Glutamatergic neuron (in vitro differentiated cells): Measurements from ENCODE around the gene NFIA. TPM values are rescaled to one million over a fixed set of nuclear protein-coding genes. Genes with fewer than 3 reads are reported as not detected.

Source experiments
- DNase-seq: peaks from one replicate; pipeline ENCODE4 v3.0.0; 2022
- H3K27ac Mint-ChIP-seq: one replicate; pipeline ENCODE4 v1.8.0; 2020; ENCODE audit warnings: mild to moderate bottlenecking, mixed read lengths, inconsistent platforms; ENCODE audit not compliant: unreplicated experiment
- H3K27me3 Mint-ChIP-seq: one replicate; pipeline ENCODE4 v1.8.0; 2020; ENCODE audit warnings: mild to moderate bottlenecking, moderate library complexity, mixed read lengths, inconsistent platforms; ENCODE audit not compliant: unreplicated experiment
- H3K36me3 Mint-ChIP-seq: one replicate; pipeline ENCODE4 v1.8.0; 2020; ENCODE audit warnings: mild to moderate bottlenecking, mixed read lengths, inconsistent platforms; ENCODE audit not compliant: unreplicated experiment
- H3K4me1 Mint-ChIP-seq: one replicate; pipeline ENCODE4 v1.8.0; 2020; ENCODE audit warnings: mild to moderate bottlenecking, low read depth, mixed read lengths, inconsistent platforms; ENCODE audit not compliant: unreplicated experiment
- H3K4me3 Mint-ChIP-seq: one replicate; pipeline ENCODE4 v1.8.0; 2020; ENCODE audit warnings: mild to moderate bottlenecking, mixed read lengths, inconsistent platforms; ENCODE audit not compliant: unreplicated experiment
- H3K9me3 Mint-ChIP-seq: one replicate; pipeline ENCODE4 v1.8.0; 2020; ENCODE audit warnings: mild to moderate bottlenecking, moderate library complexity, mixed read lengths, inconsistent platforms; ENCODE audit not compliant: unreplicated experiment
- total RNA-seq: library from RNA; stranded (reverse); fragmentation: NEBNext Ultra II Directional; extraction: Animal tissue kit (Norgen Biotek cat#: 25700); gene quantifications from one replicate; pipeline ENCODE4 v1.2.1, GENCODE V29; 2021; ENCODE audit not compliant: unreplicated experiment
- TF ChIP-seq, protein P1 (sequence below): fragments of 200-600 bp; sonication (generic); IDR thresholded peaks from one replicate; pipeline ENCODE4 v1.5.0; 2021; ENCODE audit not compliant: partially characterized antibody, unreplicated experiment

The NFIA gene
- total RNA-seq, 1 donor from 2014 or later = 16.4 TPM

GRCh38 chr1:61254634-61255357 lies 172.4 kb downstream of the NFIA start:
- no peaks in the 10 kb centered on the region for H3K9me3 Mint-ChIP-seq
- peak overlapping the region; percentile 67 for H3K27ac Mint-ChIP-seq
- H3K4me3 Mint-ChIP-seq = peak overlapping the region; percentile 82
- H3K4me1 Mint-ChIP-seq = peaks cover 51% of the 10 kb centered on the region
- DNase-seq = no peak
- H3K27me3 Mint-ChIP-seq = no peaks in the 10 kb centered on the region
- TF ChIP-seq, protein P1, sequence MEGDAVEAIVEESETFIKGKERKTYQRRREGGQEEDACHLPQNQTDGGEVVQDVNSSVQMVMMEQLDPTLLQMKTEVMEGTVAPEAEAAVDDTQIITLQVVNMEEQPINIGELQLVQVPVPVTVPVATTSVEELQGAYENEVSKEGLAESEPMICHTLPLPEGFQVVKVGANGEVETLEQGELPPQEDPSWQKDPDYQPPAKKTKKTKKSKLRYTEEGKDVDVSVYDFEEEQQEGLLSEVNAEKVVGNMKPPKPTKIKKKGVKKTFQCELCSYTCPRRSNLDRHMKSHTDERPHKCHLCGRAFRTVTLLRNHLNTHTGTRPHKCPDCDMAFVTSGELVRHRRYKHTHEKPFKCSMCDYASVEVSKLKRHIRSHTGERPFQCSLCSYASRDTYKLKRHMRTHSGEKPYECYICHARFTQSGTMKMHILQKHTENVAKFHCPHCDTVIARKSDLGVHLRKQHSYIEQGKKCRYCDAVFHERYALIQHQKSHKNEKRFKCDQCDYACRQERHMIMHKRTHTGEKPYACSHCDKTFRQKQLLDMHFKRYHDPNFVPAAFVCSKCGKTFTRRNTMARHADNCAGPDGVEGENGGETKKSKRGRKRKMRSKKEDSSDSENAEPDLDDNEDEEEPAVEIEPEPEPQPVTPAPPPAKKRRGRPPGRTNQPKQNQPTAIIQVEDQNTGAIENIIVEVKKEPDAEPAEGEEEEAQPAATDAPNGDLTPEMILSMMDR = no peak
- H3K36me3 Mint-ChIP-seq = no peaks in the 10 kb centered on the region

- no peaks in the 10 kb centered on the region for H3K36me3 Mint-ChIP-seq
- no peaks in the 10 kb centered on the region for H3K27me3 Mint-ChIP-seq
- H3K9me3 Mint-ChIP-seq = no peaks in the 10 kb centered on the region
- DNase-seq = no peak
- no peak overlapping the region for H3K4me3 Mint-ChIP-seq
- TF ChIP-seq, protein P1 = no peak
- H3K4me1 Mint-ChIP-seq = peaks cover 49% of the 10 kb centered on the region
- H3K27ac Mint-ChIP-seq = peak overlapping the region; percentile 67
These were observed 173.0 kb downstream of the NFIA start for GRCh38 chr1:61255358-61255703.

DNA sequence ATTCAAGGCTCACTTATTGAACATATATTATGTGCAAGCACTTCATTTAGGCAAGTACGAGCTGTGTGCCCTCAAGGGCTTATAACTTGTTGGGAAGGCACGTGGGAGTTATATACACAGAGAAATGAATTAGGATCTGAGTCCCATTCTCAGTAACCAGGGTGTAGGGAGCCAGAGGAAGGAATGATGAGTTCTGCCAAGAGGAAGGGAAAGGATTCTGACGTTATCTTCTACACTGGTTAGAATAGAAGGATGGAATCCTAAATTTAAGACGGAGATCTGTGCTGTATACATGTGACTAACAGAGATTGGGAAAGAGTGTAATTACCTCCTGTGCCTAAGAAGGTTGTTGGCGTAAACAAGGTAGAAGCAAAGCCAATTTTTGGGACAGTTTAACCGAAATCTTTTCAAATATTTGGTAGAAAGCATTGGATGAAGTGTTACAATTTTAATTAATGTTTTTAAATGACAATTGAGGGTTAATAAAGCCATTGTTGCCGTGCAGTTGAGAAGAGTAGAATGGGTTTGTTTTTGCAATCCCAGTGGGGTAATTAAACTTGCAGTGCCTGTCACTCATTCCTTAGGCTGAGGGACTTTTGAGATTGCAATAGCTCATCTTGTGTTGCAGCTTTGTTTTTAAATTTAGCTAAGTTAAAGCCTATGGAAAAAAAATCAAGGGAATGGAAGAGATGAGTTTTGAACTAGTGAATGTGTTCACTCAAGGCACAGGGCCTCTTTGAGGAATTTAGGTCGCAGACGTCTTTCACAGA lies 177.2 kb downstream of the NFIA start:
- Mint-ChIP-seq H3K9me3 (no peaks in the 10 kb centered on the region), H3K27me3 (no peaks in the 10 kb centered on the region), H3K27ac (no peak overlapping the region), H3K4me1 (peaks cover 26% of the 10 kb centered on the region), H3K4me3 (no peak overlapping the region), H3K36me3 (peaks cover under 1% of the 10 kb centered on the region)
- no peak for DNase-seq
- TF ChIP-seq, protein P1 = no peak

DNA sequence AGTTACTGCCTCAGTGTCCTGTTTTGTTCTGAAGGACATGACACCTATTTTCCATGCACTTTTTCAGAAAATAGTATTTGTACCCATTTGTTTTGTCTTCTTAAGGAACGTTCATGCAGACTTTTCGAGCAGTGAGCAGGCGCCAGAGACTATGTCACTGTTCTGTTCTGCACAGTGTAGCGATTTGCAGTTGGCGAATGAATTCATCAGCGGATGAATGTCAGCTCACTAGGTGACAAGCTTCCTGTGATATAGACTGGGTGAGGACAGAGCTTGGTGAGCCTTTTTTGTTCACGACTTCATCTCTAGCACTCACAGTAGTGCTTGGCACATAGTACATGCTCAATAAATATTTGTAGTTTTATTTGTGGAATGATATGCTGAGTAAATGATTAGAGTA lies 177.8 kb downstream of the NFIA start:
- Mint-ChIP-seq H3K4me1 (peaks cover 22% of the 10 kb centered on the region), H3K36me3 (peaks cover 4% of the 10 kb centered on the region), H3K4me3 (no peak overlapping the region), H3K27ac (no peak overlapping the region), H3K9me3 (no peaks in the 10 kb centered on the region), H3K27me3 (no peaks in the 10 kb centered on the region)
- TF ChIP-seq, protein P1 = no peak
- no peak for DNase-seq

GRCh38 chr1:61261595-61261994 lies 179.2 kb downstream of the NFIA start:
- Mint-ChIP-seq H3K36me3 (peaks cover 4% of the 10 kb centered on the region), H3K27ac (no peak overlapping the region), H3K4me1 (peaks cover 12% of the 10 kb centered on the region), H3K27me3 (no peaks in the 10 kb centered on the region), H3K4me3 (no peak overlapping the region), H3K9me3 (no peaks in the 10 kb centered on the region)
- no peak for DNase-seq
- TF ChIP-seq, protein P1 = no peak
